ENCODE results near the gene PKD2L2.
"Not testable (repeated sequence)": the region's sequence is repeated elsewhere in the genome, so short reads cannot be mapped to it uniquely, and the experiment has no call there.

The PKD2L2 gene

GRCh38 chr5:137957948-137958347 lies 68.7 kb downstream of the PKD2L2 start:
- no peak for DNase-seq (ENCODE audit: low read depth in 2 of 2)

GRCh38 chr5:137959488-137959887 lies 70.2 kb downstream of the PKD2L2 start:
- no peak for DNase-seq (ENCODE audit: low read depth in 2 of 2)

- no peak for DNase-seq (ENCODE audit: low read depth in 2 of 2)
Observed at GRCh38 chr5:137960141-137960540, 70.9 kb downstream of the PKD2L2 start.

GRCh38 chr5:137960819-137961218 lies 71.6 kb downstream of the PKD2L2 start:
- no peak for DNase-seq (ENCODE audit: low read depth in 2 of 2)

- DNase-seq (ENCODE audit: low read depth in 2 of 2) = not testable (repeated sequence)
Observed at GRCh38 chr5:137970384-137970783, 81.1 kb downstream of the PKD2L2 start.

- no peak for DNase-seq (ENCODE audit: low read depth in 2 of 2)
Observed at GRCh38 chr5:137975208-137975607, 86.0 kb downstream of the PKD2L2 start.

GRCh38 chr5:137989419-137989818 lies 100.2 kb downstream of the PKD2L2 start:
- DNase-seq (ENCODE audit: low read depth in 2 of 2) = no peak

Data from stimulated activated CD8-positive, alpha-beta memory T cell treated with anti-CD3 and anti-CD28 coated beads, Interleukin-2, amount 100 ng/mL, for 48 hours (primary cell).